ENCODE data around the gene NMT1. TPM values are rescaled to one million over a fixed set of nuclear protein-coding genes. Genes with fewer than 3 reads are reported as not detected.

NMT1 gene
- total RNA-seq, 2 donors from 2014 or later: 68.0 to 127 TPM

GRCh38 chr17:45060382-45060796, 728 bp upstream of the NMT1 start:
- Histone ChIP-seq H3K36me3 (no peaks in the 10 kb centered on the region), H3K9ac (ENCODE audit: low read depth in 2 of 2, low read length in 2 of 2) (peak overlapping the region; percentile 70 to 84), H3K9me3 (no peaks in the 10 kb centered on the region), H3K27me3 (no peaks in the 10 kb centered on the region), H3K27ac (peak overlapping the region; percentile 73), H3K4me1 (peaks cover 31% of the 10 kb centered on the region), H3K4me3 (peak overlapping the region; percentile 74)
- no peak for DNase-seq
- intact Hi-C loops (cut with DNase I): no loop called here
- no peak for TF ChIP-seq CTCF (IDR thresholded peaks at IDR 0.05)

- H3K9ac ChIP-seq (ENCODE audit: low read depth in 2 of 2, low read length in 2 of 2): peak overlapping the region in 1 of 2 donors; percentile 84
- peak overlapping the region; percentile 74 for H3K4me3 ChIP-seq
- H3K4me1 ChIP-seq: peaks cover 32% of the 10 kb centered on the region
- H3K27me3 ChIP-seq: no peaks in the 10 kb centered on the region
- peak overlapping the region; percentile 73 for H3K27ac ChIP-seq
- intact Hi-C loops (cut with DNase I): no loop called here
- no peaks in the 10 kb centered on the region for H3K9me3 ChIP-seq
- no peak for DNase-seq
- H3K36me3 ChIP-seq: no peaks in the 10 kb centered on the region
- no peak for TF ChIP-seq CTCF (IDR thresholded peaks at IDR 0.05)
These were observed 589 bp downstream of the NMT1 start for GRCh38 chr17:45061606-45062205.

- no peak for DNase-seq
- no peaks in the 10 kb centered on the region for H3K9me3 ChIP-seq
- intact Hi-C loops (cut with DNase I): no loop called here
- peaks cover 32% of the 10 kb centered on the region for H3K4me1 ChIP-seq
- H3K36me3 ChIP-seq: no peaks in the 10 kb centered on the region
- H3K9ac ChIP-seq (ENCODE audit: low read depth in 2 of 2, low read length in 2 of 2): peak overlapping the region in 1 of 2 donors; percentile 51
- H3K4me3 ChIP-seq: no peak overlapping the region
- H3K27me3 ChIP-seq: no peaks in the 10 kb centered on the region
- TF ChIP-seq CTCF (IDR thresholded peaks at IDR 0.05): no peak
- H3K27ac ChIP-seq: peak overlapping the region; percentile 34
These were observed 2.1 kb downstream of the NMT1 start for GRCh38 chr17:45063198-45063597.

- no peak overlapping the region for H3K9ac ChIP-seq (ENCODE audit: low read depth in 2 of 2, low read length in 2 of 2)
- intact Hi-C loops (cut with DNase I): no loop called here
- H3K9me3 ChIP-seq: no peaks in the 10 kb centered on the region
- H3K27ac ChIP-seq: no peak overlapping the region
- no peak for DNase-seq
- no peak overlapping the region for H3K4me3 ChIP-seq
- H3K27me3 ChIP-seq: no peaks in the 10 kb centered on the region
- TF ChIP-seq CTCF (IDR thresholded peaks at IDR 0.05): no peak
- H3K36me3 ChIP-seq: no peaks in the 10 kb centered on the region
- H3K4me1 ChIP-seq: peaks cover 24% of the 10 kb centered on the region
These were observed 6.5 kb downstream of the NMT1 start for GRCh38 chr17:45067637-45068036.

GRCh38 chr17:45070001-45070400, 8.9 kb downstream of the NMT1 start:
- Histone ChIP-seq H3K36me3 (no peaks in the 10 kb centered on the region), H3K27ac (no peak overlapping the region), H3K9me3 (no peaks in the 10 kb centered on the region), H3K9ac (ENCODE audit: low read depth in 2 of 2, low read length in 2 of 2) (no peak overlapping the region), H3K27me3 (no peaks in the 10 kb centered on the region), H3K4me1 (peaks cover 5% of the 10 kb centered on the region), H3K4me3 (no peak overlapping the region)
- intact Hi-C loops (cut with DNase I): no loop called here
- TF ChIP-seq CTCF (IDR thresholded peaks at IDR 0.05): no peak
- no peak for DNase-seq

All from colonic mucosa (tissue), 4 donors.